ENCODE data around the gene ADAMTS17. TPM values are rescaled to one million over a fixed set of nuclear protein-coding genes. Genes with fewer than 3 reads are reported as not detected.
A peak's percentile ranks its signal among the peaks of the same experiment; 100 is the strongest.

ADAMTS17 gene
- total RNA-seq, 1 donor from 2014 or later: 0.47 TPM

- H3K4me1 Mint-ChIP-seq: no peaks in the 10 kb centered on the region
- no peaks in the 10 kb centered on the region for H3K9me3 Mint-ChIP-seq
- no peaks in the 10 kb centered on the region for H3K36me3 Mint-ChIP-seq (ENCODE audit: low read depth)
- intact Hi-C loops (cut with micrococcal nuclease): no loop called here
- DNase-seq: no peak
- no peak overlapping the region for H3K27ac Mint-ChIP-seq
- H3K27me3 Mint-ChIP-seq: no peaks in the 10 kb centered on the region
- H3K4me3 Mint-ChIP-seq: no peak overlapping the region
Measured at GRCh38 chr15:100186960-100187359, 154.8 kb downstream of the ADAMTS17 start.

- DNase-seq: no peak
- H3K4me1 Mint-ChIP-seq: no peaks in the 10 kb centered on the region
- no peak overlapping the region for H3K27ac Mint-ChIP-seq
- H3K4me3 Mint-ChIP-seq: no peak overlapping the region
- no peaks in the 10 kb centered on the region for H3K9me3 Mint-ChIP-seq
- intact Hi-C loops (cut with micrococcal nuclease): no loop called here
- H3K27me3 Mint-ChIP-seq: no peaks in the 10 kb centered on the region
- no peaks in the 10 kb centered on the region for H3K36me3 Mint-ChIP-seq (ENCODE audit: low read depth)
Measured at GRCh38 chr15:100186366-100186765, 155.4 kb downstream of the ADAMTS17 start.

DNA sequence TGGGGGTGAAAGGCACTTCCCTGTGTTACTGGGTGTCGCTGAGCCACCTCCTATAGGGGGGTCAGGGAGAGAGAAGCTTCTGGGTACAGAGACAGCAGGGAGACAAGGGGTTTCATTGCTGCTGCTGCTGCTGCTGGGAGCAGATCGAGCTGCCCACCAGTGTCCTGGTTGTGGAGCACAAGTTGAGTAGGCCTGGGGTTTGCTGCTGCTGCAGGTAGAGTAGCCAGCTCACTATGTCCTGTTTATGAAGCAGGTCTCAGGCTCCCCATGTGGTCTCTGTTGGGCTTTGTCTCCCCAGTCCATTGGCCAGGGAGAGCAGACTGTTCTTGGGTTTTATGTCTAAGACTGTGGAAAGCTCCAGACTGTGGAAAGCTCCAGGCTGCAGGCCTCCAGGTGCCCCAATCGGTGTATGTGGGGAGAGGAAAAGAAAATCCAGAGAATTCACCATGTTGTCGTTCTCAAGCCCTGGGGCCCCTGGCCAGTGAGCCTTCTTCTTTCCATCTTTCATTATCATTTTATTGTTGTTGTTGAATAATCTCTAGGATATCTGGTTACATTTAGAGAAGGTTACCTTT lies 157.8 kb downstream of the ADAMTS17 start:
- intact Hi-C loops (cut with micrococcal nuclease): no loop called here
- Mint-ChIP-seq H3K27me3 (no peaks in the 10 kb centered on the region), H3K27ac (no peak overlapping the region), H3K4me1 (no peaks in the 10 kb centered on the region), H3K4me3 (no peak overlapping the region), H3K36me3 (ENCODE audit: low read depth) (no peaks in the 10 kb centered on the region), H3K9me3 (no peaks in the 10 kb centered on the region)
- DNase-seq: no peak

- peaks cover 2% of the 10 kb centered on the region for H3K9me3 Mint-ChIP-seq
- DNase-seq: no peak
- intact Hi-C loops (cut with micrococcal nuclease): no loop called here
- no peak overlapping the region for H3K27ac Mint-ChIP-seq
- H3K27me3 Mint-ChIP-seq: no peaks in the 10 kb centered on the region
- H3K36me3 Mint-ChIP-seq (ENCODE audit: low read depth): no peaks in the 10 kb centered on the region
- H3K4me1 Mint-ChIP-seq: no peaks in the 10 kb centered on the region
- no peak overlapping the region for H3K4me3 Mint-ChIP-seq
Measured at GRCh38 chr15:100180921-100181320, 160.9 kb downstream of the ADAMTS17 start.

DNA sequence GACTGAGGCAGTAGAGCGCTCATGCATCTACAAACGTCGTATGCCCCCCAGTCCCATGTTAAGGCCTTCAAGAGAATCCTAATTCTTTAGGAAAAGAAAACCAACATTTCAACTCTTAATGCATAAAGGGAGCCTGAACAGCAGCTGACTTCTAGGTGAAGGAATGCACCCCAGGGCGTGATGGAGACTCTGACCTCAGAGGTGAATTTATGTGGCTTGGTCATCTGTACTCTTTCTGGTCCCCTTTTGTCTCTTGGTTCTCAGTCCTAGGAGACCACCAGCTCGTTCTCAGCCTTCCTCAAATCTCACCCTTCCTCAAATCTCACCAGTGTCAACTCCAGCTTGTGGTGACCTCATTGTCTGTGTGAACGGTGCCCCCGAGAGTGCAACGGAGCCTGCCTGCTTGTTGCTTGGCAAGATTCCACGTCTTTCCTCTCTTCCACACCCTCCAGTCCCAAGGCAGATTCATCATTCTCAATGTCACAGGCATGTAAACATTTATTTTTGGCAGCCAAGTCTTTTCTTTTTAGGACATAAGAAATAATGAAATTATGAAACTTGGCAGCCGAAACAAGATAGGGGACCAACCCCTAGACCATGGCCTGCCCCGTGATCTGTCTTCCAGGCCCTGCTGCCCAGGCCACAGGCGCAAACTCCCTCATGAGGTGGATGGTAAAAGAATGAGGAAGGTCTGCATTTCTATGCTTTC lies 166.2 kb downstream of the ADAMTS17 start:
- intact Hi-C loops (cut with micrococcal nuclease): no loop called here
- Mint-ChIP-seq H3K27ac (no peak overlapping the region), H3K9me3 (peaks cover 11% of the 10 kb centered on the region), H3K36me3 (ENCODE audit: low read depth) (peaks cover under 1% of the 10 kb centered on the region), H3K4me1 (peaks cover 1% of the 10 kb centered on the region), H3K27me3 (no peaks in the 10 kb centered on the region), H3K4me3 (no peak overlapping the region)
- no peak for DNase-seq

GRCh38 chr15:100174904-100175275 lies 166.9 kb downstream of the ADAMTS17 start:
- Mint-ChIP-seq H3K4me1 (peaks cover 7% of the 10 kb centered on the region), H3K36me3 (ENCODE audit: low read depth) (peaks cover 1% of the 10 kb centered on the region), H3K9me3 (peaks cover 11% of the 10 kb centered on the region), H3K4me3 (no peak overlapping the region), H3K27ac (no peak overlapping the region), H3K27me3 (no peaks in the 10 kb centered on the region)
- DNase-seq: no peak
- intact Hi-C loops (cut with micrococcal nuclease): loop anchor here (5.0 kb wide), 1 partner anchor 427 kb away; the partner anchor contains the start of genes ASB7 and LINS1

DNA sequence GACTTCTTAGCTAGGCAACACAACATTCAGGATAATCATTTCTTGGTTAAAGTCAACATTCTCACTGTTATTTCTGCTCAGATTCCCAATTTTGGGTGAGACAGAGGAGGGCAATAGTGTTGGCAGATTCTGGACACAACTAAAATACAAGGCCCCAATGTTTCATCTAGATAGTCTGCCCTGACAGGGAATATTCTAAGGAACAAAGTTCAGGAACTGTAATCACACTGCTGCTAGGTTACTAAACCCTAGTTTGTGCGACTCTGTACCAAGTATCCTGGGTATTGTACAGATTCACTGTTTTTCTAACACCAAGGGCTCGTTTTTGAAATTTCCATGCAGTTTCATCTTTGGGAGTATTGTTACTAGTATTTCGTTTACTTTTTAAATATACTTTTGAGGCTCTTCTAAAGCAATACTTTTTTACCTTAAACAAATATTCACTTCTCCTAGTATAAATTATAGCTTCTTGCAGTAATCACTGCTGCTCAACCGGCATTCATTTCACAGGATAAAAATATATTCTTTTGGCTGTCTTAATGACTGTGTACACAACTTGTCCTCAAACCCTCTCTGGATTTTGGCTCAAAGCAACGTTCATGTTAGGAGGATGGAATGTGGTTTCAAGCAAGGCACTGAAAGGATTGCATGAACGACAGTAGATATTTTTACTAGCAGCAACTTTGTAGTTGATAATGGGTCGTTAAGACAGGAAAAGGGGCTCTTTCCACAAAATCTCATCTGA lies 167.4 kb downstream of the ADAMTS17 start:
- Mint-ChIP-seq H3K9me3 (peaks cover 11% of the 10 kb centered on the region), H3K27me3 (no peaks in the 10 kb centered on the region), H3K27ac (no peak overlapping the region), H3K36me3 (ENCODE audit: low read depth) (peaks cover 1% of the 10 kb centered on the region), H3K4me1 (peaks cover 8% of the 10 kb centered on the region), H3K4me3 (no peak overlapping the region)
- DNase-seq: no peak
- intact Hi-C loops (cut with micrococcal nuclease): loop anchor here (5.0 kb wide), 1 partner anchor 428 kb away; the partner anchor contains the start of genes ASB7 and LINS1

- no peak overlapping the region for H3K4me3 Mint-ChIP-seq
- no peak for DNase-seq
- no peaks in the 10 kb centered on the region for H3K27me3 Mint-ChIP-seq
- no peak overlapping the region for H3K27ac Mint-ChIP-seq
- peaks cover 11% of the 10 kb centered on the region for H3K9me3 Mint-ChIP-seq
- intact Hi-C loops (cut with micrococcal nuclease): loop anchor here (5.0 kb wide), 1 partner anchor 430 kb away; the partner anchor contains the start of genes ASB7 and LINS1
- peaks cover 8% of the 10 kb centered on the region for H3K4me1 Mint-ChIP-seq
- H3K36me3 Mint-ChIP-seq (ENCODE audit: low read depth): peaks cover 1% of the 10 kb centered on the region
Measured at GRCh38 chr15:100172356-100173024, 169.3 kb downstream of the ADAMTS17 start.

DNA sequence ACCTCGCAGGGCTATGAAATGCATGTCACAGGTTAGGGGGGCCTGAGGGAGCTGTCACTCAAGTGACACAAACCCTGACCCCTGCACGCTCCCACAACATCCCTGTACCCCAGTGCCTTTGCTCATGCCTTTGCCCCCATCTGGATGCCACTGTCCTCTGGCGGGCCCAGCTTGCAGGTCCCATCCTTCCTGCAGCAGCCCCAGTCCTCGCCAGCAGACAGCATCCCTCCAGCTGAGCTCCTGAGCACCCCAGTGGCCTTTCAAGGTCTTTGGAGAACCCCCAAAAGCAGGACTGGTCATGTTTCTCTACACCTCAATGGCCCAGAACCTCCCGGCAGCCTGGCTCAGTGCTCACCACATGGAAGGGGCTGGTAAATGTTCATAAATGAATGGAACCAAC lies 170.4 kb downstream of the ADAMTS17 start:
- peaks cover 11% of the 10 kb centered on the region for H3K9me3 Mint-ChIP-seq
- H3K27ac Mint-ChIP-seq: no peak overlapping the region
- H3K4me1 Mint-ChIP-seq: peaks cover 8% of the 10 kb centered on the region
- H3K27me3 Mint-ChIP-seq: no peaks in the 10 kb centered on the region
- no peak for DNase-seq
- peaks cover 1% of the 10 kb centered on the region for H3K36me3 Mint-ChIP-seq (ENCODE audit: low read depth)
- no peak overlapping the region for H3K4me3 Mint-ChIP-seq
- intact Hi-C loops (cut with micrococcal nuclease): loop anchor here (2.0 to 5.0 kb wide), 2 partner anchors 61 to 431 kb away; partner anchors contain the start of genes ASB7 and LINS1

GRCh38 chr15:100170291-100171210 lies 171.2 kb downstream of the ADAMTS17 start:
- peak overlapping the region; percentile 30 for H3K4me3 Mint-ChIP-seq
- DNase-seq: peak; percentile 73
- H3K36me3 Mint-ChIP-seq (ENCODE audit: low read depth): peaks cover 1% of the 10 kb centered on the region
- intact Hi-C loops (cut with micrococcal nuclease): loop anchor here (2.0 to 5.0 kb wide), 2 partner anchors 60 to 432 kb away; partner anchors contain the start of genes ASB7 and LINS1
- H3K27me3 Mint-ChIP-seq: no peaks in the 10 kb centered on the region
- peaks cover 8% of the 10 kb centered on the region for H3K4me1 Mint-ChIP-seq
- H3K9me3 Mint-ChIP-seq: peaks cover 6% of the 10 kb centered on the region
- H3K27ac Mint-ChIP-seq: peak overlapping the region; percentile 78

DNA sequence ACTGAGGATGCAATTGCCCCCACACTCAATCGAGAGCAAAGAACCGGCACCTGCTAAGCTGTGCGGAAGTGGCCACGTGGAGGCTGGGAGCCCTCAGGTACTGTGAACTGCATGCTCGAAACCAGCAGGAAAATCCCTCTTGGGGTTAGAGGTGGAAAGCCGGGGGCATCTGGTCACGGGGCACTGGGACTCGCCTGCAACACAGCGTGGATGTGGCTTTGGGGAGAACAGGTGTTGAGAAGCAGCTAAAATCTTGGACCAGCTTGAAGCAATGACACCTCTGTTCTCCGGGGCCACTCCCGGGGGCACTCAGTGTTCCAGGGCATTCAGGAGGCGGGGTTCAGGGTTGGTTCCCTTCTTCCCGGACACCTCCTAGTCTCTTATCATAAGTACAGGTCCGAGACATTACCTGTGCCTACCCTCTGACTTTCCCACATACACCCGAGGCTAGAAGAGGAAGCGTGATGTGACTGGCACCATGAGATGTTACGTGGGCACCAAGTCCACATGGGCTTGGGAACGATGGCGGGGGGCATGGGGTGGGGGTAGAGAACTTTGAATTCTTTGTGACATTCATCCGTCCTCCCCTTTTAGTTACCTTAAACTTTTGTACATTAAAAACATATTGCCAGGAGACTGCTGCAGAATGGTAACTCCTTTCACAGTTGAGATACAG lies 172.0 kb downstream of the ADAMTS17 start:
- Mint-ChIP-seq H3K4me1 (peaks cover 8% of the 10 kb centered on the region), H3K27ac (no peak overlapping the region), H3K9me3 (peaks cover 4% of the 10 kb centered on the region), H3K4me3 (no peak overlapping the region), H3K27me3 (peaks cover 2% of the 10 kb centered on the region), H3K36me3 (ENCODE audit: low read depth) (peaks cover 1% of the 10 kb centered on the region)
- intact Hi-C loops (cut with micrococcal nuclease): loop anchor here (2.0 to 5.0 kb wide), 2 partner anchors 59 to 433 kb away; partner anchors contain the start of genes ASB7 and LINS1
- no peak for DNase-seq

GRCh38 chr15:100168787-100169186 lies 173.0 kb downstream of the ADAMTS17 start:
- H3K27me3 Mint-ChIP-seq: peaks cover 2% of the 10 kb centered on the region
- peaks cover 8% of the 10 kb centered on the region for H3K4me1 Mint-ChIP-seq
- peaks cover 4% of the 10 kb centered on the region for H3K9me3 Mint-ChIP-seq
- no peak overlapping the region for H3K4me3 Mint-ChIP-seq
- no peak for DNase-seq
- intact Hi-C loops (cut with micrococcal nuclease): no loop called here
- peaks cover 1% of the 10 kb centered on the region for H3K36me3 Mint-ChIP-seq (ENCODE audit: low read depth)
- H3K27ac Mint-ChIP-seq: no peak overlapping the region

Data from activated CD4-positive, alpha-beta T cell treated with anti-CD3 and anti-CD28 coated beads, Interleukin-2, amount 10 ng/mL, durations not matched to agents 24 days and 14 days (primary cell).